Measurements from ENCODE around the gene CR1. TPM values are rescaled to one million over a fixed set of nuclear protein-coding genes. Genes with fewer than 3 reads are reported as not detected.

CR1 gene
- total RNA-seq (0.94 TPM), polyA plus RNA-seq (under 1 TPM; 0.02 to 0.22 (median 0.10) TPM)

- ATAC-seq (ENCODE audit: low read depth in 2 of 2) (peak; percentile 31 to 37), DNase-seq (peak in 1 of 3 donors; percentile 39)
- peak within 1 kb of the TSS in 2 of 4 donors; percentile 37 to 41 for H3K4me3 Mint-ChIP-seq
- H3K27ac Mint-ChIP-seq = no peak within 1 kb of the TSS
- peaks cover 0 to 6% (median 2%) of the 10 kb centered on the region in 4 donors for H3K4me1 Mint-ChIP-seq
- H3K9me3 Mint-ChIP-seq = no peaks in the 10 kb centered on the region
- H3K27ac ChIP-seq (ENCODE audit: insufficient read depth, low read length, poor library complexity, severe bottlenecking) = no peak within 1 kb of the TSS
- H3K27me3 ChIP-seq (ENCODE audit: control insufficient read depth, insufficient read depth, low read length) = peaks cover 34% of the 10 kb centered on the region
- no peaks in the 10 kb centered on the region for H3K9me3 ChIP-seq (ENCODE audit: control insufficient read depth in 2 of 2, low read length in 2 of 2)
- H3K36me3 ChIP-seq (ENCODE audit: control insufficient read depth, insufficient read depth, low read length) = no peaks in the 10 kb centered on the region
- no peak within 1 kb of the TSS for H3K4me3 ChIP-seq (ENCODE audit: low read depth, low read length)
- no peaks in the 10 kb centered on the region for H3K4me1 ChIP-seq (ENCODE audit: control insufficient read depth, insufficient read depth, low read length, poor library complexity, severe bottlenecking)
- H3K36me3 Mint-ChIP-seq = no peaks in the 10 kb centered on the region
- H3K27me3 Mint-ChIP-seq = peaks cover 17% of the 10 kb centered on the region
Observed at GRCh38 chr1:207495801-207496792, at the start of gene CR1. Gene CR1 (plus strand): TSS chr1:207496157. CDS start chr1:207496268, 111 bp downstream.

- H3K27ac ChIP-seq (ENCODE audit: insufficient read depth, low read length, poor library complexity, severe bottlenecking) = no peak overlapping the region
- Mint-ChIP-seq H3K9me3 (peaks cover 0 to 4% (median 0%) of the 10 kb centered on the region in 7 donors), H3K27me3 (peaks cover 37% of the 10 kb centered on the region), H3K4me1 (peaks cover 0 to 12% (median 10%) of the 10 kb centered on the region in 4 donors), H3K27ac (no peak overlapping the region), H3K4me3 (peak overlapping the region in 3 of 4 donors; percentile 15 to 59 (median 51)), H3K36me3 (no peaks in the 10 kb centered on the region)
- no peaks in the 10 kb centered on the region for H3K9me3 ChIP-seq (ENCODE audit: control insufficient read depth in 2 of 2, low read length in 2 of 2)
- peaks cover 12% of the 10 kb centered on the region for H3K4me1 ChIP-seq (ENCODE audit: control insufficient read depth, insufficient read depth, low read length, poor library complexity, severe bottlenecking)
- no peak overlapping the region for H3K4me3 ChIP-seq (ENCODE audit: low read depth, low read length)
- peaks cover 55% of the 10 kb centered on the region for H3K27me3 ChIP-seq (ENCODE audit: control insufficient read depth, insufficient read depth, low read length)
- DNase-seq = no peak
- no peak for ATAC-seq (ENCODE audit: low read depth in 2 of 2)
- no peaks in the 10 kb centered on the region for H3K36me3 ChIP-seq (ENCODE audit: control insufficient read depth, insufficient read depth, low read length)
Observed at GRCh38 chr1:207453710-207454045, 42.3 kb upstream of the CR1 start.

GRCh38 chr1:207454046-207454964 is 41.7 kb upstream of the CR1 start, which contains the start of gene CR2:
Gene CR2 (plus strand): TSS chr1:207454328. CDS start chr1:207454419, 91 bp downstream.
- H3K9me3 ChIP-seq (ENCODE audit: control insufficient read depth in 2 of 2, low read length in 2 of 2) = no peaks in the 10 kb centered on the region
- Mint-ChIP-seq H3K9me3 (peaks cover 0 to 4% (median 0%) of the 10 kb centered on the region in 7 donors), H3K27ac (no peak within 1 kb of the TSS), H3K4me3 (peak within 1 kb of the TSS in 3 of 4 donors; percentile 33 to 59 (median 51)), H3K27me3 (peaks cover 37% of the 10 kb centered on the region), H3K36me3 (no peaks in the 10 kb centered on the region), H3K4me1 (peaks cover 0 to 12% (median 10%) of the 10 kb centered on the region in 4 donors)
- peaks cover 12% of the 10 kb centered on the region for H3K4me1 ChIP-seq (ENCODE audit: control insufficient read depth, insufficient read depth, low read length, poor library complexity, severe bottlenecking)
- ATAC-seq (ENCODE audit: low read depth in 2 of 2) = peak; percentile 60 to 62
- H3K36me3 ChIP-seq (ENCODE audit: control insufficient read depth, insufficient read depth, low read length) = no peaks in the 10 kb centered on the region
- no peak within 1 kb of the TSS for H3K4me3 ChIP-seq (ENCODE audit: low read depth, low read length)
- peak in 2 of 3 donors; percentile 15 to 35 for DNase-seq
- H3K27me3 ChIP-seq (ENCODE audit: control insufficient read depth, insufficient read depth, low read length) = peaks cover 53% of the 10 kb centered on the region
- no peak within 1 kb of the TSS for H3K27ac ChIP-seq (ENCODE audit: insufficient read depth, low read length, poor library complexity, severe bottlenecking)

- H3K9me3 ChIP-seq (ENCODE audit: control insufficient read depth in 2 of 2, low read length in 2 of 2) = no peaks in the 10 kb centered on the region
- Mint-ChIP-seq H3K4me3 (peak overlapping the region in 3 of 4 donors; percentile 12 to 65 (median 19)), H3K36me3 (no peaks in the 10 kb centered on the region), H3K4me1 (peaks cover 0 to 20% (median 10%) of the 10 kb centered on the region in 4 donors), H3K27ac (no peak overlapping the region), H3K27me3 (peaks cover 28% of the 10 kb centered on the region), H3K9me3 (peaks cover 0 to 4% (median 0%) of the 10 kb centered on the region in 7 donors)
- ATAC-seq (ENCODE audit: low read depth in 2 of 2) (no peak), DNase-seq (no peak)
- H3K27ac ChIP-seq (ENCODE audit: insufficient read depth, low read length, poor library complexity, severe bottlenecking) = no peak overlapping the region
- peaks cover 47% of the 10 kb centered on the region for H3K27me3 ChIP-seq (ENCODE audit: control insufficient read depth, insufficient read depth, low read length)
- peaks cover 12% of the 10 kb centered on the region for H3K4me1 ChIP-seq (ENCODE audit: control insufficient read depth, insufficient read depth, low read length, poor library complexity, severe bottlenecking)
- no peaks in the 10 kb centered on the region for H3K36me3 ChIP-seq (ENCODE audit: control insufficient read depth, insufficient read depth, low read length)
- H3K4me3 ChIP-seq (ENCODE audit: low read depth, low read length) = no peak overlapping the region
Observed at GRCh38 chr1:207455183-207455754, 40.7 kb upstream of the CR1 start.

- Histone ChIP-seq H3K4me3 (ENCODE audit: low read depth, low read length) (no peak overlapping the region), H3K36me3 (ENCODE audit: control insufficient read depth, insufficient read depth, low read length) (no peaks in the 10 kb centered on the region), H3K9me3 (ENCODE audit: control insufficient read depth in 2 of 2, low read length in 2 of 2) (no peaks in the 10 kb centered on the region), H3K27me3 (ENCODE audit: control insufficient read depth, insufficient read depth, low read length) (peaks cover 30% of the 10 kb centered on the region), H3K4me1 (ENCODE audit: control insufficient read depth, insufficient read depth, low read length, poor library complexity, severe bottlenecking) (peaks cover 12% of the 10 kb centered on the region), H3K27ac (ENCODE audit: insufficient read depth, low read length, poor library complexity, severe bottlenecking) (no peak overlapping the region)
- H3K9me3 Mint-ChIP-seq = no peaks in the 10 kb centered on the region
- H3K4me1 Mint-ChIP-seq = peaks cover 0 to 28% (median 10%) of the 10 kb centered on the region in 4 donors
- no peak overlapping the region for H3K27ac Mint-ChIP-seq
- DNase-seq = no peak
- H3K4me3 Mint-ChIP-seq = no peak overlapping the region
- no peaks in the 10 kb centered on the region for H3K36me3 Mint-ChIP-seq
- H3K27me3 Mint-ChIP-seq = peaks cover 24% of the 10 kb centered on the region
- no peak for ATAC-seq (ENCODE audit: low read depth in 2 of 2)
Observed at GRCh38 chr1:207458414-207458813, 37.5 kb upstream of the CR1 start.

GRCh38 chr1:207459008-207459407 is 36.9 kb upstream of the CR1 start:
- Histone ChIP-seq H3K4me3 (ENCODE audit: low read depth, low read length) (no peak overlapping the region), H3K36me3 (ENCODE audit: control insufficient read depth, insufficient read depth, low read length) (no peaks in the 10 kb centered on the region), H3K4me1 (ENCODE audit: control insufficient read depth, insufficient read depth, low read length, poor library complexity, severe bottlenecking) (peaks cover 11% of the 10 kb centered on the region), H3K27me3 (ENCODE audit: control insufficient read depth, insufficient read depth, low read length) (peaks cover 26% of the 10 kb centered on the region), H3K27ac (ENCODE audit: insufficient read depth, low read length, poor library complexity, severe bottlenecking) (no peak overlapping the region), H3K9me3 (ENCODE audit: control insufficient read depth in 2 of 2, low read length in 2 of 2) (no peaks in the 10 kb centered on the region)
- no peaks in the 10 kb centered on the region for H3K9me3 Mint-ChIP-seq
- no peaks in the 10 kb centered on the region for H3K36me3 Mint-ChIP-seq
- no peak overlapping the region for H3K27ac Mint-ChIP-seq
- peaks cover 25% of the 10 kb centered on the region for H3K27me3 Mint-ChIP-seq
- no peak overlapping the region for H3K4me3 Mint-ChIP-seq
- H3K4me1 Mint-ChIP-seq = peaks cover 0 to 24% (median 6%) of the 10 kb centered on the region in 4 donors
- peak in 2 of 3 donors; percentile 36 to 67 for DNase-seq
- peak; percentile 43 to 51 for ATAC-seq (ENCODE audit: low read depth in 2 of 2)

- peaks cover 23% of the 10 kb centered on the region for H3K27me3 ChIP-seq (ENCODE audit: control insufficient read depth, insufficient read depth, low read length)
- Mint-ChIP-seq H3K27ac (no peak overlapping the region), H3K4me1 (peaks cover 0 to 16% (median 0%) of the 10 kb centered on the region in 4 donors), H3K27me3 (peaks cover 36% of the 10 kb centered on the region), H3K9me3 (no peaks in the 10 kb centered on the region), H3K36me3 (no peaks in the 10 kb centered on the region), H3K4me3 (no peak overlapping the region)
- H3K36me3 ChIP-seq (ENCODE audit: control insufficient read depth, insufficient read depth, low read length) = no peaks in the 10 kb centered on the region
- no peak overlapping the region for H3K27ac ChIP-seq (ENCODE audit: insufficient read depth, low read length, poor library complexity, severe bottlenecking)
- no peaks in the 10 kb centered on the region for H3K4me1 ChIP-seq (ENCODE audit: control insufficient read depth, insufficient read depth, low read length, poor library complexity, severe bottlenecking)
- H3K4me3 ChIP-seq (ENCODE audit: low read depth, low read length) = no peak overlapping the region
- H3K9me3 ChIP-seq (ENCODE audit: control insufficient read depth in 2 of 2, low read length in 2 of 2) = no peaks in the 10 kb centered on the region
- ATAC-seq (ENCODE audit: low read depth in 2 of 2) (no peak), DNase-seq (no peak)
Observed at GRCh38 chr1:207461649-207462048, 34.3 kb upstream of the CR1 start.

Measured in CD4-positive, CD25-positive, alpha-beta regulatory T cell (primary cell).